ENCODE data around the gene OPN1MW2. TPM values are rescaled to one million over a fixed set of nuclear protein-coding genes. Genes with fewer than 3 reads are reported as not detected.
"Not testable (repeated sequence)": the region's sequence is repeated elsewhere in the genome, so short reads cannot be mapped to it uniquely, and the experiment has no call there.

OPN1MW2 gene
- total RNA-seq (not detected), polyA plus RNA-seq (not detected)
- long read RNA-seq, donor 1, result 0 reads
- long read RNA-seq, donor 2, result 0 reads

DNA sequence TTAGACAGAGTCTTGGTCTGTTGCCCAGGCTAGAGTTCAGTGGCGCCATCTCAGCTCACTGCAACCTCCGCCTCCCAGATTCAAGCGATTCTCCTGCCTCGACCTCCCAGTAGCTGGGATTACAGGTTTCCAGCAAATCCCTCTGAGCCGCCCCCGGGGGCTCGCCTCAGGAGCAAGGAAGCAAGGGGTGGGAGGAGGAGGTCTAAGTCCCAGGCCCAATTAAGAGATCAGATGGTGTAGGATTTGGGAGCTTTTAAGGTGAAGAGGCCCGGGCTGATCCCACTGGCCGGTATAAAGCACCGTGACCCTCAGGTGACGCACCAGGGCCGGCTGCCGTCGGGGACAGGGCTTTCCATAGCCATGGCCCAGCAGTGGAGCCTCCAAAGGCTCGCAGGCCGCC lies at the start of gene OPN1MW2:
TSS of gene OPN1MW2 (plus strand) at position 301 of the 400 bp plus-strand sequence. CDS start at position 361, 60 bp downstream.
- H3K4me1 ChIP-seq; H3K4me3 ChIP-seq; intact Hi-C loops (cut with DNase I); DNase-seq; H3K27me3 ChIP-seq (ENCODE audit: insufficient read depth in 3 of 3, low read length in 2 of 3); ATAC-seq; H3K36me3 ChIP-seq (ENCODE audit: insufficient read depth in 1 of 2, low read depth in 1 of 2); H3K27ac ChIP-seq; H3K9me3 ChIP-seq: not testable (repeated sequence)
- WGBS, 3 donors, result no CpG with 5 or more reads among the region's 16 CpGs

DNA sequence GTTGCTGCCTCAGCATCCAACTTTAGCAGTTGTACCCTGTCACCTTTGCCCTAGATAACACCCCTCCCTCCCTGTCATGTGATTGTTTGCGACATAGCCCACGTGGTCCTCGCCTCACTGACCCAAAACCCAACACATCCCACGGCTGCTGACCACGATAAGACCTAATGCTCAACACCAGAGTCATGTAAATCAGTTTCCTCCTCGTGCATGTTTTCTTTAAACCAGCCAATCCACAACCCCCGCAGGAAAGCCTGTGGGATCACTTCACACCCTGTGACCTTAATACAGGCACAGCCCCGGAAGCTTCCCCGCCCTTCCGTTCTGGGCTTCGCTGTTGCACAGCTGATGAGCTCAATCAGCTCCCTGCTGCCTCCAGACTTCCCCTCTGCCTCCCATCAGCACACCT lies 47.0 kb upstream of the OPN1MW2 start:
- H3K27me3 ChIP-seq (ENCODE audit: insufficient read depth in 3 of 3, low read length in 2 of 3); DNase-seq; H3K4me3 ChIP-seq; H3K4me1 ChIP-seq; H3K36me3 ChIP-seq (ENCODE audit: insufficient read depth in 1 of 2, low read depth in 1 of 2); intact Hi-C loops (cut with DNase I); H3K9me3 ChIP-seq; H3K27ac ChIP-seq: not testable (repeated sequence)
- WGBS, 3 donors, result no CpG with 5 or more reads among the region's 11 CpGs
- peak; percentile 39 to 77 (median 64) for ATAC-seq

DNA sequence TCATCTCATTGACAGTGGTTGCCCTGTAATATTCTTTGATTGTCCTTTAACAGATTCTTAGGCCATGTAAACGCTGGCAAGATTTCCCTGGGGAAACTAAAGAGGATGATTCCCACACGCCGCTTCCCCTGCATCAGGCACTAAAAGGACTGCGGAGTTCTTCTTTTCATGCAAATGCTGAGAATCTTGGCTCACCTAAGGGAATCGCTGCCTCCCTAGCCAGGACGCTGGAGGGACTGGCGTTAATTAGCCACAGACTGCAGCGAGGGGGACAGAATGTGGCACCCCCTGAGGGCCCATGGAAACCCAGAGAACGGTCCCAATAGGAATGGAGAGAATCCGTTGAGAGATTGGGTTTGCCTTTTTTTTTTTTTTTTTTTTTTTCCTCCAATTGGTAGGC lies 45.2 kb upstream of the OPN1MW2 start:
- no CpG with 5 or more reads among the region's 10 CpGs for WGBS, 3 donors
- H3K27ac ChIP-seq; intact Hi-C loops (cut with DNase I): not testable (repeated sequence)

DNA sequence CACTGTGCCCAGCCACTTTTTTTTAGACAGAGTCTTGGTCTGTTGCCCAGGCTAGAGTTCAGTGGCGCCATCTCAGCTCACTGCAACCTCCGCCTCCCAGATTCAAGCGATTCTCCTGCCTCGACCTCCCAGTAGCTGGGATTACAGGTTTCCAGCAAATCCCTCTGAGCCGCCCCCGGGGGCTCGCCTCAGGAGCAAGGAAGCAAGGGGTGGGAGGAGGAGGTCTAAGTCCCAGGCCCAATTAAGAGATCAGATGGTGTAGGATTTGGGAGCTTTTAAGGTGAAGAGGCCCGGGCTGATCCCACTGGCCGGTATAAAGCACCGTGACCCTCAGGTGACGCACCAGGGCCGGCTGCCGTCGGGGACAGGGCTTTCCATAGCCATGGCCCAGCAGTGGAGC lies 37.3 kb upstream of the OPN1MW2 start, which contains the start of gene OPN1MW:
TSS of gene OPN1MW (plus strand) at position 301 of the 400 bp plus-strand sequence. CDS start at position 383, 82 bp downstream.
- H3K36me3 ChIP-seq (ENCODE audit: insufficient read depth in 1 of 2, low read depth in 1 of 2); H3K27ac ChIP-seq; H3K4me1 ChIP-seq; H3K4me3 ChIP-seq; H3K27me3 ChIP-seq (ENCODE audit: insufficient read depth in 3 of 3, low read length in 2 of 3); H3K9me3 ChIP-seq; DNase-seq; intact Hi-C loops (cut with DNase I); ATAC-seq: not testable (repeated sequence)
- no CpG with 5 or more reads among the region's 14 CpGs for WGBS, 3 donors

More for the DNA sequence above, 45.2 kb upstream of the OPN1MW2 start:
- not testable (repeated sequence) for H3K27me3 ChIP-seq (ENCODE audit: insufficient read depth in 3 of 3, low read length in 2 of 3); H3K4me1 ChIP-seq; H3K36me3 ChIP-seq (ENCODE audit: insufficient read depth in 1 of 2, low read depth in 1 of 2); ATAC-seq; DNase-seq; H3K4me3 ChIP-seq; H3K9me3 ChIP-seq

DNA sequence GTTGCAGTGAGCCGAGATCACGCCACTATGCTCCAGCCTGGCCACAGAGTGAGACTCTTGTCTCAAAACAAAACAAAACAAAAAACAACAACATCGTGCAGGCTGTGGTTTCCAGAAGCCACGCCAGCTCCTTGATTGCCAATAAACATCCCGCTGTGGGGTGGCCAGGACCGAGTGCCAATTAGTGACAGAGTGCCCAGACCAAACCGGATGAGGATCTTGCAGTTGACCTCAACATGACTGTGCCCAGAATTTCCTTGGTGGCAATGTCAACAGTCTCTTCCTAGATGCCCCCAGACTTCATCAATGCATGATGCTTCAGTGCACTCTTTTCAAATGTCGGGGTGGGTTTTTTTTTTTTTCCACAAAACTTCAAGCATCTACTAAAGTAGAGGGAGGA lies 35.8 kb upstream of the OPN1MW2 start:
- H3K36me3 ChIP-seq (ENCODE audit: insufficient read depth in 1 of 2, low read depth in 1 of 2); H3K9me3 ChIP-seq; intact Hi-C loops (cut with DNase I); H3K27me3 ChIP-seq (ENCODE audit: insufficient read depth in 3 of 3, low read length in 2 of 3); ATAC-seq; DNase-seq; H3K4me3 ChIP-seq; H3K4me1 ChIP-seq; H3K27ac ChIP-seq: not testable (repeated sequence)
- no CpG with 5 or more reads among the region's 8 CpGs for WGBS, 3 donors

DNA sequence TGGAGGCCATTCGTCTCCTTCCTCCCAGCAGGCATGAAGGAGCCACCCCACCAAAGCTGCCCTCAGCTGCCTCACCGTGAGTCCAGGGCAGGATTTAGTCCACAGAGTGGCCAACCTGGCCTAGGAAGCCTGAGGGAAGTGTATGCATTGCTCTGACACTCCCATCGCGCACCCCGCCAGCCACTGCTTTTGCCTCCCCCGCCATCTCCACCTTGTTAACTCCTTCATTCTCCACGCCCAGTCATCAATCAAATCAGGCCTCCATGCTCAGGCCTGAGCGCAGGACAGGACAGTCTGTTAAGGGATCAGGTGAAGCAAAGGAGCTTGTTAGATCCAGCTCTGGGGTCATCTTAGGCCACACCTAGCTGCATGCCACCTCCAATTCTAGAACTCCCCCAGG lies 26.7 kb upstream of the OPN1MW2 start:
- H3K27me3 ChIP-seq (ENCODE audit: insufficient read depth in 3 of 3, low read length in 2 of 3); H3K4me3 ChIP-seq; H3K27ac ChIP-seq; H3K4me1 ChIP-seq; intact Hi-C loops (cut with DNase I); H3K9me3 ChIP-seq; H3K36me3 ChIP-seq (ENCODE audit: insufficient read depth in 1 of 2, low read depth in 1 of 2); DNase-seq; ATAC-seq: not testable (repeated sequence)
- WGBS, 3 donors, result no CpG with 5 or more reads among the region's 8 CpGs

DNA sequence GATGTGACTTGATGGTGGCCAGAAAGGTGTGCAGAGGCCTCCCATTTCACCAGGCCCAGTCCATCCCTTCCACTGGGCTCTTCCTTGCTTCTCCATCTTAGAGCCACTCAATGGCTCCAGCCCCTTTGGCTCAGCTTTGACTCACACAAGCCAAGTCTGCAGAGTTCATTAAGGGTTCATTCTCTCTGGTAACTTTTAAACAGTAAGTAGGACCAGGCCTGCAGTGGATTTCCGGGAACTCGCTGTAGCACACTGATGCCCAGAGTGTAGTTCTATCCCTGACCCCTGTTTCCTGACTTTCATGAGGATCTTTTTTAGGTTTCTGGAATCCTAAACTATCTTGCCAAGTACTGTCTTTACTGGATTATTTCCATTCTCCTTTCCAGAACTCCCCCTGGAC lies 25.2 kb upstream of the OPN1MW2 start:
- H3K27me3 ChIP-seq (ENCODE audit: insufficient read depth in 3 of 3, low read length in 2 of 3); H3K27ac ChIP-seq; H3K36me3 ChIP-seq (ENCODE audit: insufficient read depth in 1 of 2, low read depth in 1 of 2); H3K4me3 ChIP-seq; H3K9me3 ChIP-seq; H3K4me1 ChIP-seq; DNase-seq; intact Hi-C loops (cut with DNase I): not testable (repeated sequence)
- ATAC-seq, result peak in 1 of 4 donors; percentile 57
- no CpG with 5 or more reads among the region's 2 CpGs for WGBS, 3 donors

DNA sequence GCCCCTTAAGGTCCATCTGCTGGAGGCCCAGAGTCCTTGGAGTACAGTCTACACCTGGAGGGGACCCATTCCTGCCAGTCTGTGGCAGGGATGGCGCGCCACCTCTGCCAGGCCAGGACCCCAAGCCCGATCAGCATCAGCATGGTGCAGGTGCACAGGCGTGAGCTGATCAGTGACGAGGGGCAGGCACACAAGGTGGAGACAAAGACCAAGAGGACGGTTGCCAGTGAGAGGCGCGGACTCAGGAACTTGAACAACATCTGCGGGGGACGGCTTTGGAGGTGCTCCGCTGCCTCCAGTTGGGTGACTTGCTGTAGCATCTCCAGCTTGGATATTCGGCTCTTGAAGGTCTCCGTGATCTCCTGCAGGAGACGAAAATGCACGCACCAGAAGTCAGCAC lies 23.1 kb upstream of the OPN1MW2 start:
- ATAC-seq; intact Hi-C loops (cut with DNase I); H3K36me3 ChIP-seq (ENCODE audit: insufficient read depth in 1 of 2, low read depth in 1 of 2); H3K4me3 ChIP-seq; H3K4me1 ChIP-seq; H3K27me3 ChIP-seq (ENCODE audit: insufficient read depth in 3 of 3, low read length in 2 of 3); DNase-seq; H3K9me3 ChIP-seq; H3K27ac ChIP-seq: not testable (repeated sequence)
- no CpG with 5 or more reads among the region's 15 CpGs for WGBS, 3 donors

DNA sequence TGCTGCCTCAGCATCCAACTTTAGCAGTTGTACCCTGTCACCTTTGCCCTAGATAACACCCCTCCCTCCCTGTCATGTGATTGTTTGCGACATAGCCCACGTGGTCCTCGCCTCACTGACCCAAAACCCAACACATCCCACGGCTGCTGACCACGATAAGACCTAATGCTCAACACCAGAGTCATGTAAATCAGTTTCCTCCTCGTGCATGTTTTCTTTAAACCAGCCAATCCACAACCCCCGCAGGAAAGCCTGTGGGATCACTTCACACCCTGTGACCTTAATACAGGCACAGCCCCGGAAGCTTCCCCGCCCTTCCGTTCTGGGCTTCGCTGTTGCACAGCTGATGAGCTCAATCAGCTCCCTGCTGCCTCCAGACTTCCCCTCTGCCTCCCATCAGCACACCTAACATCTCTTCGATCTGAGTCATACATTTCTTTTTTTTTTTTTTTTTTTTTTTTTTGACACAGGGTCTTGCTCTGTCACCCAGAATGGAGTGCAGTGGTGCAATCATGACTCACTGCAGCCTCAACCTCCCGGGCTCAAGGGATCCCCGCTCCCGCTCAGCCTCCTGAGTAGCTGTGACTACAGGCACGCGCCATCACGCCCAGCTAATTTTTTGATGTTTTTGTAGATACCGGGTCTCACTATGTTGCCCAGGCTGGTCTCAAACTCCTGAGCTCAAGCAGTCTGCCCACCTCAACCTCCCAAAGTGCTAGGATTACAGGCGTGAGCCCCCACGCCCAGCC lies 9.7 kb upstream of the OPN1MW2 start:
- H3K4me3 ChIP-seq; DNase-seq; H3K4me1 ChIP-seq; intact Hi-C loops (cut with DNase I); H3K27me3 ChIP-seq (ENCODE audit: insufficient read depth in 3 of 3, low read length in 2 of 3); H3K27ac ChIP-seq; H3K9me3 ChIP-seq; H3K36me3 ChIP-seq (ENCODE audit: insufficient read depth in 1 of 2, low read depth in 1 of 2): not testable (repeated sequence)
- ATAC-seq, result peak; percentile 25 to 72 (median 68)
- WGBS, 3 donors, result no CpG with 5 or more reads among the region's 21 CpGs

DNA sequence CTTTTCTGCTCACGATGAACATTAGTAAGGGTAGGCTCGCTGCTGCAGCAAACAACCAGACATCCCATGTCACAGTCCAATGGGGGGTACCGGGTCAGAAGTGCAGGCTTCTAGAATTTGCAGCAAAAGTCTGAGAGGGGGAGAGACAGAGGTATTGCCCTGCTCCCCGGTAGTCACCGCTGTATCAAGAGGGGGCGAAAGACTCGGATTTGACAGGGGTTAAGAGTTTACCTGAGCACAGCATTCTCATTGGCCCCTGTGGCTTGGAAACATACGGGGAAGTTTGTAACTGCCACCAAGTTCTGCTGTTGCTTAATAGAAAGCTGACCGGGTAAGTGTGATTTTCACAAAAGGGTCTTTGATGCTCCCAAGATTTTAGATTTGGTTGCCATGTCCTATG lies 8.5 kb upstream of the OPN1MW2 start:
- H3K27me3 ChIP-seq (ENCODE audit: insufficient read depth in 3 of 3, low read length in 2 of 3); DNase-seq; H3K9me3 ChIP-seq; H3K4me3 ChIP-seq; H3K4me1 ChIP-seq; H3K36me3 ChIP-seq (ENCODE audit: insufficient read depth in 1 of 2, low read depth in 1 of 2); intact Hi-C loops (cut with DNase I); ATAC-seq; H3K27ac ChIP-seq: not testable (repeated sequence)
- 76 to 94% (median 87%) methylated on average over 2 to 5 of the region's 9 CpGs for WGBS, 3 donors

DNA sequence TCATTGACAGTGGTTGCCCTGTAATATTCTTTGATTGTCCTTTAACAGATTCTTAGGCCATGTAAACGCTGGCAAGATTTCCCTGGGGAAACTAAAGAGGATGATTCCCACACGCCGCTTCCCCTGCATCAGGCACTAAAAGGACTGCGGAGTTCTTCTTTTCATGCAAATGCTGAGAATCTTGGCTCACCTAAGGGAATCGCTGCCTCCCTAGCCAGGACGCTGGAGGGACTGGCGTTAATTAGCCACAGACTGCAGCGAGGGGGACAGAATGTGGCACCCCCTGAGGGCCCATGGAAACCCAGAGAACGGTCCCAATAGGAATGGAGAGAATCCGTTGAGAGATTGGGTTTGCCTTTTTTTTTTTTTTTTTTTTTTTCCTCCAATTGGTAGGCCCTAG lies 8.1 kb upstream of the OPN1MW2 start:
- H3K27me3 ChIP-seq (ENCODE audit: insufficient read depth in 3 of 3, low read length in 2 of 3); H3K9me3 ChIP-seq; H3K4me3 ChIP-seq; H3K36me3 ChIP-seq (ENCODE audit: insufficient read depth in 1 of 2, low read depth in 1 of 2); intact Hi-C loops (cut with DNase I); H3K4me1 ChIP-seq; H3K27ac ChIP-seq; DNase-seq; ATAC-seq: not testable (repeated sequence)
- WGBS, 3 donors, result no CpG with 5 or more reads among the region's 10 CpGs

DNA sequence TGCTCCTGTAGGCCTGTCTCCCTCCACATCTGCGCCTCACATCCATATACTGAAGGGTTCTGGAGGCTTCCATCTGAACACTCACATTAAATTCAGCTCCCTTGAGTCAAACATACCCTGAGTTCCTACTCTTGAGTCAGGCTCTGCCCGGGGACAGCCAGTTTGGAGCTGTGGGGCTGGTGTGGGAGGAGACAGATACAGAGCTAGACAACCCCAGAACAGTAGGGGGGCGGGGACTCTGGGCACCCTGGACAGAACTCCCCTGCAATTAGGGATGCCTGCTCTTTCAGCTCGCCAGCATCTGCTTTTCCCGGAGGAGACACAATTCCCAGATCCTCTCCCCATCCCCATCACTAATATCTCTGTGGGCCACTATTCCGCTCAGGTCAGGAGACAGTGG lies 5.7 kb downstream of the OPN1MW2 start:
- no CpG with 5 or more reads among the region's 6 CpGs for WGBS, 3 donors
- H3K4me3 ChIP-seq; H3K27ac ChIP-seq; H3K4me1 ChIP-seq; H3K27me3 ChIP-seq (ENCODE audit: insufficient read depth in 3 of 3, low read length in 2 of 3); DNase-seq; H3K9me3 ChIP-seq; H3K36me3 ChIP-seq (ENCODE audit: insufficient read depth in 1 of 2, low read depth in 1 of 2); ATAC-seq; intact Hi-C loops (cut with DNase I): not testable (repeated sequence)

Measured in psoas muscle (tissue), 8 donors.